C4-2B (cell line): ENCODE results near the gene GALNT17.

Experiments used
- ZFX ChIP-seq: fragments of 450-650 bp; IDR thresholded peaks from 2 replicates; pipeline ENCODE4 v1.6.1; 2017
- TF ChIP-seq, protein P1 (sequence below): fragments of 450-650 bp; conservative IDR thresholded peaks from 2 replicates; pipeline ENCODE4 v1.5.1; 2017; ENCODE audit warnings: mild to moderate bottlenecking

DNA sequence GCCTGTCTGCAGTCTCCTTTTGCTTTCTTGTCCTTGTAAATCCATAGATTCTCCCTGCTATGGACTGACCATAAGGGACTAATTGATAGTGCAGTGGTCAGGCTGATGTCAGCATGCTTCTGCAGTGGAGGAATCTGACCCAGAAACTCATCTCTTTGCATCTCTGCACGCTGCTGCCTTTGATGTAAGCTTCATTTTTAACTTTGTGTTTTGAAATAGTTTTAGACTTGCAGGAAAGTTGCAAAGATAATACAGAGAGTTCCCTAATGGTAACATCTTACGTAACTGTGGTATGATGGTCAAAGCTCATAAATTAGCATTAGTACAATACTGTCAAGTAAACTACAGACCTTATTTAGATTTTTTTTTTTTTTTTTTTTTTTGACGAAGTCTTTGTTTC is 89.6 kb downstream of the GALNT17 start:
- TF ChIP-seq, protein P1, sequence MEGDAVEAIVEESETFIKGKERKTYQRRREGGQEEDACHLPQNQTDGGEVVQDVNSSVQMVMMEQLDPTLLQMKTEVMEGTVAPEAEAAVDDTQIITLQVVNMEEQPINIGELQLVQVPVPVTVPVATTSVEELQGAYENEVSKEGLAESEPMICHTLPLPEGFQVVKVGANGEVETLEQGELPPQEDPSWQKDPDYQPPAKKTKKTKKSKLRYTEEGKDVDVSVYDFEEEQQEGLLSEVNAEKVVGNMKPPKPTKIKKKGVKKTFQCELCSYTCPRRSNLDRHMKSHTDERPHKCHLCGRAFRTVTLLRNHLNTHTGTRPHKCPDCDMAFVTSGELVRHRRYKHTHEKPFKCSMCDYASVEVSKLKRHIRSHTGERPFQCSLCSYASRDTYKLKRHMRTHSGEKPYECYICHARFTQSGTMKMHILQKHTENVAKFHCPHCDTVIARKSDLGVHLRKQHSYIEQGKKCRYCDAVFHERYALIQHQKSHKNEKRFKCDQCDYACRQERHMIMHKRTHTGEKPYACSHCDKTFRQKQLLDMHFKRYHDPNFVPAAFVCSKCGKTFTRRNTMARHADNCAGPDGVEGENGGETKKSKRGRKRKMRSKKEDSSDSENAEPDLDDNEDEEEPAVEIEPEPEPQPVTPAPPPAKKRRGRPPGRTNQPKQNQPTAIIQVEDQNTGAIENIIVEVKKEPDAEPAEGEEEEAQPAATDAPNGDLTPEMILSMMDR = no peak
- TF ChIP-seq ZFX = no peak
